ENCODE results near the gene BICD1.

Gene BICD1

GRCh38 chr12:32365473-32366064, 258.9 kb downstream of the BICD1 start:
- Histone ChIP-seq H3K27me3 (no peaks in the 10 kb centered on the region), H3K27ac (no peak overlapping the region), H3K4me1 (peaks cover 0 to 15% (median 8%) of the 10 kb centered on the region in 10 experiments; a peak in 14 of 20 replicates), H3K9ac (no peak overlapping the region), H3K36me3 (no peaks in the 10 kb centered on the region), H3K4me2 (no peak overlapping the region), H4K20me1 (no peaks in the 10 kb centered on the region), H3K9me3 (replicated peaks in 1 of 11) (no peaks in the 10 kb centered on the region), H3K4me3 (no peak overlapping the region)
- TF ChIP-seq Cebpa-rat (IDR thresholded peaks at IDR 0.05), result no peak

GRCh38 chr12:32366714-32367113, 260.1 kb downstream of the BICD1 start:
- Histone ChIP-seq H3K27ac (no peak overlapping the region), H3K9me3 (replicated peaks in 1 of 11) (no peaks in the 10 kb centered on the region), H3K9ac (no peak overlapping the region), H3K4me3 (no peak overlapping the region), H3K4me2 (no peak overlapping the region), H3K27me3 (no peaks in the 10 kb centered on the region), H4K20me1 (no peaks in the 10 kb centered on the region), H3K4me1 (peaks cover 0 to 7% (median 0%) of the 10 kb centered on the region in 10 experiments; a peak in 4 of 20 replicates), H3K36me3 (no peaks in the 10 kb centered on the region)
- TF ChIP-seq Cebpa-rat (IDR thresholded peaks at IDR 0.05), result no peak

GRCh38 chr12:32367381-32367780, 260.7 kb downstream of the BICD1 start:
- TF ChIP-seq Cebpa-rat (IDR thresholded peaks at IDR 0.05), result no peak
- Histone ChIP-seq H3K4me1 (peaks cover 0 to 11% (median 0%) of the 10 kb centered on the region in 10 experiments; a peak in 4 of 20 replicates), H3K27me3 (no peaks in the 10 kb centered on the region), H3K9ac (no peak overlapping the region), H3K9me3 (replicated peaks in 1 of 11) (no peaks in the 10 kb centered on the region), H4K20me1 (no peaks in the 10 kb centered on the region), H3K36me3 (no peaks in the 10 kb centered on the region), H3K27ac (no peak overlapping the region), H3K4me3 (no peak overlapping the region), H3K4me2 (no peak overlapping the region)

GRCh38 chr12:32369202-32369601, 262.6 kb downstream of the BICD1 start:
- Histone ChIP-seq H3K9ac (no peak overlapping the region), H4K20me1 (no peaks in the 10 kb centered on the region), H3K4me1 (peaks cover 0 to 14% (median 7%) of the 10 kb centered on the region in 10 experiments; a peak in 9 of 20 replicates), H3K4me3 (no peak overlapping the region), H3K27ac (no peak overlapping the region), H3K9me3 (replicated peaks in 1 of 11) (no peaks in the 10 kb centered on the region), H3K27me3 (no peaks in the 10 kb centered on the region), H3K36me3 (no peaks in the 10 kb centered on the region), H3K4me2 (no peak overlapping the region)
- no peak for TF ChIP-seq Cebpa-rat (IDR thresholded peaks at IDR 0.05)

GRCh38 chr12:32377344-32378055, 270.9 kb downstream of the BICD1 start:
- Histone ChIP-seq H3K4me2 (peak overlapping the region in 2 of 11 experiments; percentile 10 to 20; a peak in 3 of 22 replicates), H3K4me1 (peaks cover 0 to 30% (median 0%) of the 10 kb centered on the region in 10 experiments; a peak in 6 of 20 replicates), H3K27ac (no peak overlapping the region), H3K9ac (no peak overlapping the region), H3K27me3 (no peaks in the 10 kb centered on the region), H3K36me3 (no peaks in the 10 kb centered on the region), H3K9me3 (replicated peaks in 1 of 11) (no peaks in the 10 kb centered on the region), H4K20me1 (no peaks in the 10 kb centered on the region), H3K4me3 (no peak overlapping the region)
- no peak for TF ChIP-seq Cebpa-rat (IDR thresholded peaks at IDR 0.05)

- Histone ChIP-seq H4K20me1 (no peaks in the 10 kb centered on the region), H3K4me1 (peaks cover 0 to 20% (median 0%) of the 10 kb centered on the region in 10 experiments; a peak in 6 of 20 replicates), H3K4me3 (no peak overlapping the region), H3K27ac (no peak overlapping the region), H3K27me3 (no peaks in the 10 kb centered on the region), H3K9me3 (replicated peaks in 1 of 11) (no peaks in the 10 kb centered on the region), H3K36me3 (no peaks in the 10 kb centered on the region), H3K4me2 (no peak overlapping the region), H3K9ac (no peak overlapping the region)
- TF ChIP-seq Cebpa-rat (IDR thresholded peaks at IDR 0.05), result no peak
Measured at GRCh38 chr12:32379213-32379612, 272.6 kb downstream of the BICD1 start.

- Histone ChIP-seq H3K4me3 (no peak overlapping the region), H3K27me3 (no peaks in the 10 kb centered on the region), H3K36me3 (no peaks in the 10 kb centered on the region), H3K4me1 (peaks cover 0 to 19% (median 0%) of the 10 kb centered on the region in 10 experiments; a peak in 6 of 20 replicates), H3K4me2 (no peak overlapping the region), H4K20me1 (no peaks in the 10 kb centered on the region), H3K9me3 (replicated peaks in 1 of 11) (no peaks in the 10 kb centered on the region), H3K9ac (no peak overlapping the region), H3K27ac (no peak overlapping the region)
- no peak for TF ChIP-seq Cebpa-rat (IDR thresholded peaks at IDR 0.05)
Measured at GRCh38 chr12:32379667-32380066, 273.0 kb downstream of the BICD1 start.

- no peak overlapping the region for H3K4me2 ChIP-seq
- no peak overlapping the region for H3K4me3 ChIP-seq
- H3K9ac ChIP-seq, result no peak overlapping the region
- H3K4me1 ChIP-seq, result peaks cover 0 to 25% (median 0%) of the 10 kb centered on the region in 10 experiments; a peak in 6 of 20 replicates
- no peak for TF ChIP-seq Cebpa-rat (IDR thresholded peaks at IDR 0.05)
- no peaks in the 10 kb centered on the region for H3K36me3 ChIP-seq
- H3K9me3 ChIP-seq (replicated peaks in 1 of 11), result no peaks in the 10 kb centered on the region
- no peak overlapping the region for H3K27ac ChIP-seq
- H4K20me1 ChIP-seq, result no peaks in the 10 kb centered on the region
- H3K27me3 ChIP-seq, result no peaks in the 10 kb centered on the region
Measured at GRCh38 chr12:32382226-32382625, 275.6 kb downstream of the BICD1 start.

GRCh38 chr12:32390572-32391219, 284.0 kb downstream of the BICD1 start:
- no peak overlapping the region for H3K9ac ChIP-seq
- no peak overlapping the region for H3K4me2 ChIP-seq
- no peak for TF ChIP-seq Cebpa-rat (IDR thresholded peaks at IDR 0.05)
- H3K27me3 ChIP-seq, result no peaks in the 10 kb centered on the region
- H3K9me3 ChIP-seq (replicated peaks in 1 of 11), result peaks cover 13 to 18% (median 17%) of the 10 kb centered on the region in 11 experiments
- H3K4me1 ChIP-seq, result peaks cover 0 to under 1% (median 0%) of the 10 kb centered on the region in 10 experiments; a peak in 1 of 20 replicates
- no peaks in the 10 kb centered on the region for H3K36me3 ChIP-seq
- H4K20me1 ChIP-seq, result no peaks in the 10 kb centered on the region
- H3K4me3 ChIP-seq, result no peak overlapping the region
- no peak overlapping the region for H3K27ac ChIP-seq
